Naive thymus-derived CD4-positive, alpha-beta T cell (primary cell): ENCODE results near the gene FNDC5. TPM values are rescaled to one million over a fixed set of nuclear protein-coding genes. Genes with fewer than 3 reads are reported as not detected.

ENCODE experiments used
- ATAC-seq: fragments of 150-1000 bp; cut with Tn5 transposase; 2 replicates; pipeline ENCODE4 v1.10.0; 2021; ENCODE audit warnings: mild to moderate bottlenecking, moderate library complexity
- CTCF ChIA-PET: fragments of 350-600 bp; sonication (Branson Sonifier 250); formaldehyde crosslinking; loops from one replicate; lab custom pipeline; 2021; ENCODE audit warnings: antibody characterized with exemption; lab: Charles Lee
- POLR2A ChIA-PET: fragments of 350-600 bp; sonication (Branson Sonifier 250); formaldehyde crosslinking; loops from one replicate; lab custom pipeline; 2021; ENCODE audit warnings: antibody characterized with exemption, inconsistent platforms; lab: Charles Lee
- DNase-seq, 9 donors: peaks; one replicate each; pipeline versions ENCODE4 v3.0.0 to v3.0.0-alpha.2; 2020 to 2022; ENCODE audit warnings: mixed read lengths in 1 of 9
- H3K27ac ChIP-seq: one replicate; pipeline ENCODE4 v1.7.0; 2013; ENCODE audit warnings: mild to moderate bottlenecking, low read depth, low read length, moderate library complexity
- H3K27me3 ChIP-seq, 2 donors: one replicate each; pipeline ENCODE4 v1.7.0; 2013; ENCODE audit warnings: low read length in 2 of 2, mild to moderate bottlenecking in 2 of 2, moderate library complexity in 2 of 2; ENCODE audit not compliant: control insufficient read depth in 2 of 2, insufficient read depth in 2 of 2
- H3K36me3 ChIP-seq, 3 experiments: 1 replicate in 2 of 3; 2 replicates in 1 of 3; pipeline ENCODE4 v1.7.0; 2013; ENCODE audit warnings: low read length in 3 of 3, mild to moderate bottlenecking in 3 of 3, moderate library complexity in 1 of 3; ENCODE audit not compliant: insufficient read depth in 3 of 3, control insufficient read depth in 2 of 3
- H3K4me1 ChIP-seq, 2 donors: one replicate each; pipeline ENCODE4 v1.7.0; 2013; ENCODE audit warnings: low read length in 2 of 2, mild to moderate bottlenecking in 2 of 2, moderate library complexity in 1 of 2; ENCODE audit not compliant: control insufficient read depth in 2 of 2, insufficient read depth in 2 of 2
- H3K4me3 ChIP-seq: 2 replicates; pipeline ENCODE4 v1.7.0; 2013; ENCODE audit warnings: mild to moderate bottlenecking, low read length
- H3K9me3 ChIP-seq, 3 experiments: 1 replicate in 2 of 3; 2 replicates in 1 of 3; pipeline ENCODE4 v1.7.0; 2013; ENCODE audit warnings: low read length in 3 of 3; ENCODE audit not compliant: control insufficient read depth in 2 of 3
- H3K27ac Mint-ChIP-seq, 9 donors: one replicate each; pipeline ENCODE4 v1.8.0; 2020 to 2022; ENCODE audit warnings: mixed read lengths in 9 of 9, mild to moderate bottlenecking in 8 of 9, moderate library complexity in 5 of 9, inconsistent platforms in 2 of 9
- H3K27me3 Mint-ChIP-seq, 5 donors: one replicate each; pipeline ENCODE4 v1.8.0; 2021 to 2022; ENCODE audit warnings: mixed read lengths in 5 of 5, mild to moderate bottlenecking in 1 of 5
- H3K36me3 Mint-ChIP-seq, 5 donors: one replicate each; pipeline ENCODE4 v1.8.0; 2020 to 2022; ENCODE audit warnings: mixed read lengths in 5 of 5, mild to moderate bottlenecking in 3 of 5, inconsistent platforms in 1 of 5
- H3K4me1 Mint-ChIP-seq, 7 donors: one replicate each; pipeline ENCODE4 v1.8.0; 2020 to 2022; ENCODE audit warnings: mixed read lengths in 7 of 7, mild to moderate bottlenecking in 3 of 7, inconsistent platforms in 1 of 7
- H3K4me3 Mint-ChIP-seq, 10 donors: one replicate each; pipeline ENCODE4 v1.8.0; 2020 to 2022; ENCODE audit warnings: mild to moderate bottlenecking in 10 of 10, mixed read lengths in 10 of 10, moderate library complexity in 6 of 10, inconsistent platforms in 2 of 10
- H3K9me3 Mint-ChIP-seq, 11 donors: one replicate each; pipeline ENCODE4 v1.8.0; 2020 to 2022; ENCODE audit warnings: mixed read lengths in 11 of 11, mild to moderate bottlenecking in 4 of 11, inconsistent platforms in 1 of 11, moderate library complexity in 1 of 11
- intact Hi-C, 2 donors: fragments of 100-400 bp; cut with micrococcal nuclease; formaldehyde crosslinking; loops; one replicate each; pipeline ENCODE4 v1.15.1; 2023
- polyA plus RNA-seq, 2 donors: library from polyadenylated mRNA; unstranded; fragments of 300-500 nt; fragmentation: Illumina TruSeq; gene quantifications; one replicate each; pipeline ENCODE4 v1.2.3, GENCODE V29; 2021
- total RNA-seq, 6 experiments: library from RNA in 5 of 6; stranded (reverse) in 5 of 6; gene quantifications; 1 replicate in 5 of 6; 2 replicates in 1 of 6; pipeline ENCODE4 v1.2.3 and lab custom pipeline; 2021 to 2026

FNDC5 gene
- total and polyA plus RNA-seq, 7 experiments from 2014 or later = 0.25 TPM; not detected in 6

DNA sequence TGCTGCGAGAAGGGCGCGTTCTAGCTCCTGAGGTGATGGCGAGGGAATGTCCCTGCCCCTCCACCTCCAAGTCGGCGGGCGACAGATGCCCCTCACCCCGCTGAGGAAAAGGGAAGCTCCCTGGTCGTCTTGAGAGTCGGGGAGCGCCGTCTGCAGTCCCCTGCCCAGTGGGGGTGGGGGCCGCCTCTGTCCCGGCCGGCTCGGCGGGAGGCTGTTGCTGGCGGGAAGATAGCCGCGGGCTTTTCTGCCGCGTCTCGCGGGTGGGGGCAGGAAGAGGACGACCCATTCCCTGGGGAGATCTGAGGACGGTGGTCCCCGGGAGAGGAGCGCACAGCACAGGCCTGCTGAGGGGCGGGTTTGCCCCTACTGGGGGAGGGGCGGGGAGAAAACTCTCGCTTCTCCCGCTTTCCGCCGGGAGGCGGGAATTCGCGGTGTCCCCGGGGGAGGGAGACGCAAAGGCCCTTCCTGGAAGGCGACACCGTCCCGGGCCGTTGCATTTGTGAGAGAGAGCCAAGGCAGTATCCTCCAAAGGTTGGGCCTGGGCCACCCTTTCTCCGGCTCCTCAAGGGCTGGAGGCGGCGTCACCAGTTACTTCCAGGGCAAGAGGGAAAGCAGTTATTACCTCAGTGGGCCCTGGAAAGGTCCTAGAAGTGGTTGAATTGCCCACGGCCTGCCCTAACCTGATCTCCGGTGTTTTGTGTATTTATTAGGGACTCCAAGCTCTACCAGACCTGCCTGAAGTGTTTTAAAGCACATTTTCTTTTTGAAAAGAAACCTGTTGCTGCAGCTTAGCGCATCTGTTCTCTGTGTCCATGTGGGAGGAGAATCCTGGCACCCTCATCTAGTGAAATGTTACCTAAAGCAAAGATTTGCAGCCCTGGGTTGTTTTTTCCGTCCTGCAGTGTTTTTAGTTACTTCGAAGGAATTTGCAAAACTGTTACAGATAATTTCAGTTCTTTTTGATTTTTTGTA, 52.6 kb downstream of the FNDC5 start:
- peak overlapping the region; percentile 85 for H3K27ac ChIP-seq
- H3K4me3 ChIP-seq = peak overlapping the region; percentile 86
- intact Hi-C loops = loop anchor here (1.0 to 5.0 kb wide), 16 partner anchors 17 to 1521 kb away; partner anchors contain the start of genes AK2 (in 2 of the 2), BSDC1 (in 2 of the 2), ZBTB8OS (in 2 of the 2) and AZIN2 (in 1 of the 2)
- Mint-ChIP-seq H3K27me3 (no peaks in the 10 kb centered on the region), H3K4me1 (peaks cover 31 to 68% (median 55%) of the 10 kb centered on the region in 7 donors), H3K9me3 (no peaks in the 10 kb centered on the region), H3K4me3 (peak overlapping the region; percentile 85 to 99 (median 96)), H3K36me3 (peaks cover 0 to 27% (median 10%) of the 10 kb centered on the region in 5 donors), H3K27ac (peak overlapping the region; percentile 82 to 96 (median 92))
- H3K27me3 ChIP-seq = no peaks in the 10 kb centered on the region
- ChIA-PET POLR2A (interaction anchor here (0.7 to 1.4 kb wide), 6 partner anchors 40 to 638 kb away, joined by 3 to 5 read pairs (median 4); partner anchors contain the start of genes RBBP4 and ZBTB8OS), CTCF (interaction anchor here (0.7 kb wide), 1 partner anchor 58 kb away, joined by 3 read pairs; no protein-coding TSS in a partner anchor)
- H3K36me3 ChIP-seq = peaks cover 0 to 9% (median 0%) of the 10 kb centered on the region in 3 experiments
- DNase-seq (peak in 7 of 9 donors; percentile 19 to 55 (median 24)), ATAC-seq (no peak)
- H3K9me3 ChIP-seq = no peaks in the 10 kb centered on the region
- H3K4me1 ChIP-seq = peaks cover 26 to 41% of the 10 kb centered on the region in 2 donors

DNA sequence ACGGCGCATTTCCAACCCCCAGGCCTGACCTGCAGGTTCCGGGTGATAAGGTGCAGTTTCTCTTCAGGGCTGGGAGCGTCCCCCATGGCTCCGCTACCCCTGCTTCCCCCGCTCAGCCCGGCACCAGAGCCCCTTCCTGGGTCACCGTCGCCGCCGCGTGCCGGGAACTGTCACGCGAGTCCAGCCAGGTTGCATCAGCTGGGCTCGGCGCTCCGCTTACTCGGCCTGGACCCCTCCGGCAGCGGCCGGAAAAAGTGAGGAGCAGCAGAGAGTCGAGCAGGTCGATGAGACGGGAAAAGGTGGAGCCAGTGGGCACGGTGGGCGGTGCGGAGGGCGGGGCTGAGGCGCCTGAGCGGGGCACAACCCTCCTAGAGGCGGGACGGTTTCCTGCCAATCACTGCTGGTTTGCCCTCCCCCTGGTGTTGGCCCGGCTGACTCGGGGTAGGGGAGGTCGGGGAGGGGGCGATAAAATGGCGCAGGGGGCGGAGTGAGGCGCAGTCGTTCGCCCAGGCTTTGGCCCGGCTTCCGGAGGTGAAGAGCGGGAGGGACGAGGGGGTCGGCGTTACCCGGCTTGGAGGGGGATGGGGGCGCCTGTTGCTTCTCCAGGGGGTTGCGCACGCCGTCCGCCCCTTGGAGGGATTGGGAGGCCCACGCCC, 53.4 kb downstream of the FNDC5 start, which contains the start of the genes S100PBP and YARS1:
S100PBP (plus strand) TSS at position 495 of the 656 bp plus-strand sequence. CDS start 8,447 bp downstream, outside the sequence.
YARS1 (minus strand) TSS at position 200 of the 656 bp plus-strand sequence; CDS start at position 86, 114 bp downstream.
- H3K4me1 ChIP-seq = peaks cover 26 to 36% of the 10 kb centered on the region in 2 donors
- intact Hi-C loops = loop anchor here (1.0 to 5.0 kb wide), 16 partner anchors 16 to 1520 kb away; partner anchors contain the start of genes AK2 (in 2 of the 2), BSDC1 (in 2 of the 2), ZBTB8OS (in 2 of the 2) and AZIN2 (in 1 of the 2)
- peaks cover 35 to 72% (median 59%) of the 10 kb centered on the region in 7 donors for H3K4me1 Mint-ChIP-seq
- H3K27me3 Mint-ChIP-seq = no peaks in the 10 kb centered on the region
- no peaks in the 10 kb centered on the region for H3K9me3 ChIP-seq
- no peaks in the 10 kb centered on the region for H3K27me3 ChIP-seq
- no peaks in the 10 kb centered on the region for H3K9me3 Mint-ChIP-seq
- ATAC-seq = peak; percentile 99
- peak within 1 kb of the TSS; percentile 85 for H3K27ac ChIP-seq
- peaks cover 0 to 9% (median 0%) of the 10 kb centered on the region in 3 experiments for H3K36me3 ChIP-seq
- ChIA-PET POLR2A (interaction anchor here (0.9 to 1.4 kb wide), 6 partner anchors 10 to 637 kb away, joined by 3 to 5 read pairs (median 4); partner anchors contain the start of genes AZIN2, RBBP4 and ZBTB8OS), CTCF (interaction anchor here (0.6 kb wide), 1 partner anchor 418 kb away, joined by 4 read pairs; no protein-coding TSS in a partner anchor)
- peak; percentile 98 to 100 (median 99) for DNase-seq
- peak within 1 kb of the TSS; percentile 85 to 99 (median 96) for H3K4me3 Mint-ChIP-seq
- peak within 1 kb of the TSS; percentile 86 for H3K4me3 ChIP-seq
- peak within 1 kb of the TSS; percentile 82 to 96 (median 92) for H3K27ac Mint-ChIP-seq
- H3K36me3 Mint-ChIP-seq = peaks cover 0 to 29% (median 10%) of the 10 kb centered on the region in 5 donors

DNA sequence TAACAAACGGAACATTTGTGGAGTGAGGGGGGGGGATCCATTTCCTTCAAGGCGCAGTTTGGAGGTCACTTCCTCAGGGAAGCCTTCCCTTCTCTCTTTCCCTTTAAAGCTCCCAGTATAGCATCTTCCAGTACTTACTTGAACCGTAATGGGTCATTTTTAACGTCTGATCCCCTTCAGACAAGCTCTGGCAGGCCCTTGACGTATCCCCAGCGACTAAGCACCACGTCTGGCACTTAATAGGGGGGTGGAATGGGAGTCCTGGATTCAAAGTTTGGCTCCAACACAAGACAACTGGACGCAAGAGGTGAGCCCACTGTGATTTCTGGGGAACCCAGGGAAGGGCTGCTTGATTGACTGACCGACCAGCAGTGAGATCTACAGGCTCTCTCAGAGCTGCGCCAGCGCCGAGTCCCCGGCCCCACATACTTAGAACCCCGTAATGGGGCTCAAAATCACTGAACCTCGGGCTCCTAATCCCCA, 54.0 kb downstream of the FNDC5 start:
- Mint-ChIP-seq H3K4me1 (peaks cover 35 to 72% (median 61%) of the 10 kb centered on the region in 7 donors), H3K9me3 (no peaks in the 10 kb centered on the region), H3K27me3 (no peaks in the 10 kb centered on the region), H3K36me3 (peaks cover 0 to 27% (median 10%) of the 10 kb centered on the region in 5 donors), H3K27ac (peak overlapping the region; percentile 74 to 96 (median 92)), H3K4me3 (peak overlapping the region; percentile 85 to 99 (median 96))
- no peaks in the 10 kb centered on the region for H3K27me3 ChIP-seq
- POLR2A ChIA-PET = interaction anchor here (0.8 to 1.3 kb wide), 4 partner anchors 9 to 264 kb away, joined by 3 to 4 read pairs (median 3); partner anchors contain the start of genes AZIN2, RBBP4, RNF19B and ZBTB8OS
- H3K27ac ChIP-seq = peak overlapping the region; percentile 74
- H3K4me3 ChIP-seq = peak overlapping the region; percentile 86
- H3K36me3 ChIP-seq = peaks cover 0 to 9% (median 0%) of the 10 kb centered on the region in 3 experiments
- ATAC-seq (no peak), DNase-seq (no peak)
- CTCF ChIA-PET = interaction anchor here (0.6 kb wide), 1 partner anchor 417 kb away, joined by 4 read pairs; no protein-coding TSS in a partner anchor
- H3K9me3 ChIP-seq = no peaks in the 10 kb centered on the region
- peaks cover 26 to 36% of the 10 kb centered on the region in 2 donors for H3K4me1 ChIP-seq
- intact Hi-C loops = loop anchor here (1.0 to 5.0 kb wide), 16 partner anchors 15 to 1520 kb away; partner anchors contain the start of genes AK2 (in 2 of the 2), BSDC1 (in 2 of the 2), ZBTB8OS (in 2 of the 2) and AZIN2 (in 1 of the 2)

DNA sequence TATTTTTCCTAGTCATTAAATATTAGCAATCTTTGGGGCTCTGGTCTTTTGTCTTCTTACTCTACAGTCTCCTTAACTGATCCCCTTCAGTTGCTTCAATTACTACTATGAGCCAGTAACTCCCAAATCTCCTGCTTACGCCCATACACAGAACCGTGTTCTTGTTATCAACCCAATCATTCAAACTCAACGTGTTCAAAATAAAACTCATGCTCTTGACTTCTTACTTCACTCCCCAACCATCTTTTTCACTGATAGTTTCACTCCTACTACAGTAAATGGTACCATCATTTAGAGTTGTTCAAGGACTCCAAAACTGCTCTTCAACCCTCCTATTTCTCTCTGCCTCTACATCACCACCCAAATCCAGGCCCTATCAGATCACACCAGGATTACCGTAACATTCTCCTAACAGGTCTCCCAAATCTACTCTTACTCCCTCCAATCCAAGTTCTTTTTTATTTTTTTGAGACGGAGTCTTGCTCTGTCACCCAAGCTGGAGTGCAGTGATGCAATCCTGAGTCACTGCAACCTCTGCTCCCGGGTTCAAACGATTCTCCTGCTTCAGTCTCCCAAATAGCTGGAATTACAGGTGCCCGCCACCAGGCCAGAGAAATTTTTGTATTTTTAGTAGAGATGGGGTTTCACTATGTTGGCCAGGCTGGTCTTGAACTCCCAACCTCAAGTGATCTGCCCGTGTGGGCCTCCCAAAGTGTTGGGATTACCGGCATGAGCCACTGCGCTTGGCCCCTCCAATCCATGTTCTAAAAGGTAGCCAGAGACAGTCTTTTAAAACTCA, 56.6 kb downstream of the FNDC5 start:
- no peak overlapping the region for H3K27ac ChIP-seq
- H3K36me3 Mint-ChIP-seq = peaks cover 0 to 36% (median 25%) of the 10 kb centered on the region in 5 donors
- peak overlapping the region in 4 of 9 donors; percentile 6 to 39 (median 23) for H3K27ac Mint-ChIP-seq
- CTCF ChIA-PET = no interaction called here
- no peak for DNase-seq
- H3K4me1 ChIP-seq = peaks cover 25 to 31% of the 10 kb centered on the region in 2 donors
- H3K36me3 ChIP-seq = peaks cover 4 to 29% (median 7%) of the 10 kb centered on the region in 3 experiments
- intact Hi-C loops = no loop called here
- H3K9me3 ChIP-seq = no peaks in the 10 kb centered on the region
- H3K4me1 Mint-ChIP-seq = peaks cover 34 to 66% (median 61%) of the 10 kb centered on the region in 7 donors
- no peaks in the 10 kb centered on the region for H3K9me3 Mint-ChIP-seq
- peak overlapping the region in 9 of 10 donors; percentile 12 to 98 (median 39) for H3K4me3 Mint-ChIP-seq
- POLR2A ChIA-PET = no interaction called here
- H3K27me3 Mint-ChIP-seq = no peaks in the 10 kb centered on the region
- ATAC-seq = no peak
- no peaks in the 10 kb centered on the region for H3K27me3 ChIP-seq
- no peak overlapping the region for H3K4me3 ChIP-seq
